OCI-LY3 (cell line): ENCODE measurements around the gene TMEM201.

Source experiments
- H2AFZ ChIP-seq: fragments of 200-600, 300-600 bp; shearing (Covaris generic); 2 replicates; pipeline ENCODE4 v1.6.0; 2014; ENCODE audit warnings: antibody characterized with exemption, low read depth, low read length
- H3K27ac ChIP-seq: fragments of 200-600, 300-600 bp; sonication (generic); 2 replicates; pipeline ENCODE4 v1.5.1; 2014; ENCODE audit warnings: mild to moderate bottlenecking, low read length, moderate library complexity, mixed read lengths
- H3K27me3 ChIP-seq: fragments of 200-600, 300-600 bp; sonication (generic); 2 replicates; pipeline ENCODE4 v1.6.1; 2014; ENCODE audit warnings: low read depth, low read length, mixed read lengths
- H3K36me3 ChIP-seq: fragments of 200-600, 300-600 bp; sonication (generic); replicated peaks from 2 replicates; pipeline ENCODE3; 2014; ENCODE audit warnings: low read depth, low read length, mixed read lengths
- H3K4me1 ChIP-seq: fragments of 300-600, 200-600 bp; sonication (generic); 2 replicates; pipeline ENCODE4 v1.6.1; 2014; ENCODE audit warnings: low read length, mixed read lengths
- H3K4me2 ChIP-seq: fragments of 200-600, 300-600 bp; sonication (generic); 2 replicates; pipeline ENCODE4 v1.6.1; 2014; ENCODE audit warnings: low read length, mixed read lengths
- H3K4me3 ChIP-seq: fragments of 300-600, 200-600 bp; sonication (generic); 2 replicates; pipeline ENCODE4 v1.5.1; 2014; ENCODE audit warnings: antibody characterized with exemption, mild to moderate bottlenecking, low read length, moderate library complexity
- H3K79me2 ChIP-seq: fragments of 300-600, 200-600 bp; shearing (Covaris generic); 2 replicates; pipeline ENCODE4 v1.6.1; 2014; ENCODE audit warnings: mild to moderate bottlenecking, low read length, mixed read lengths
- H3K9ac ChIP-seq: fragments of 300-600, 200-600 bp; shearing (Covaris generic); 2 replicates; pipeline ENCODE4 v1.6.0; 2014; ENCODE audit warnings: mild to moderate bottlenecking, low read length, moderate library complexity
- H3K9me3 ChIP-seq: fragments of 200-600, 300-600 bp; shearing (Covaris generic); 2 replicates; pipeline ENCODE4 v1.6.1; 2014; ENCODE audit warnings: low read length, mixed read lengths; ENCODE audit not compliant: insufficient read depth
- H4K20me1 ChIP-seq: fragments of 200-600, 300-600 bp; sonication (generic); 2 replicates; pipeline ENCODE4 v1.6.1; 2016; ENCODE audit warnings: low read length, mixed read lengths; ENCODE audit not compliant: insufficient read depth
- CTCF ChIP-seq: fragments of 200-600, 300-600 bp; sonication (generic); IDR thresholded peaks from 2 replicates; pipeline ENCODE4 v1.5.1; 2014; ENCODE audit warnings: antibody characterized with exemption, low read length, low read depth
- EZH2phosphoT487 ChIP-seq: fragments of 200-600 bp; shearing (Covaris generic); IDR thresholded peaks from 2 replicates; pipeline ENCODE4 v1.6.1; 2018; ENCODE audit warnings: antibody characterized with exemption, mixed run types, low read depth

TMEM201 gene

GRCh38 chr1:9577423-9577822, 11.3 kb upstream of the TMEM201 start:
- Histone ChIP-seq H3K27me3 (no peaks in the 10 kb centered on the region), H3K79me2 (no peaks in the 10 kb centered on the region), H4K20me1 (no peaks in the 10 kb centered on the region), H3K4me3 (no peak overlapping the region), H2AFZ (no peak overlapping the region), H3K27ac (no peak overlapping the region), H3K9me3 (no peaks in the 10 kb centered on the region), H3K4me1 (no peaks in the 10 kb centered on the region), H3K36me3 (peaks cover 11% of the 10 kb centered on the region), H3K9ac (no peak overlapping the region), H3K4me2 (no peak overlapping the region)
- TF ChIP-seq EZH2phosphoT487 (no peak), CTCF (no peak)

GRCh38 chr1:9580942-9581341, 7.8 kb upstream of the TMEM201 start:
- no peaks in the 10 kb centered on the region for H4K20me1 ChIP-seq
- H3K4me3 ChIP-seq, result no peak overlapping the region
- no peak overlapping the region for H3K4me2 ChIP-seq
- TF ChIP-seq EZH2phosphoT487, result no peak
- TF ChIP-seq CTCF, result no peak
- H3K27ac ChIP-seq, result no peak overlapping the region
- peaks cover 6% of the 10 kb centered on the region for H3K36me3 ChIP-seq
- H3K9ac ChIP-seq, result no peak overlapping the region
- no peaks in the 10 kb centered on the region for H3K9me3 ChIP-seq
- H3K27me3 ChIP-seq, result no peaks in the 10 kb centered on the region
- H3K4me1 ChIP-seq, result no peaks in the 10 kb centered on the region
- no peak overlapping the region for H2AFZ ChIP-seq
- H3K79me2 ChIP-seq, result no peaks in the 10 kb centered on the region

GRCh38 chr1:9586147-9586766, 2.5 kb upstream of the TMEM201 start:
- H3K27me3 ChIP-seq, result no peaks in the 10 kb centered on the region
- peaks cover 17% of the 10 kb centered on the region for H3K4me1 ChIP-seq
- no peak overlapping the region for H3K4me2 ChIP-seq
- H3K36me3 ChIP-seq, result no peaks in the 10 kb centered on the region
- TF ChIP-seq EZH2phosphoT487 (no peak), CTCF (no peak)
- peaks cover 23% of the 10 kb centered on the region for H3K79me2 ChIP-seq
- H2AFZ ChIP-seq, result no peak overlapping the region
- no peaks in the 10 kb centered on the region for H3K9me3 ChIP-seq
- no peak overlapping the region for H3K9ac ChIP-seq
- no peak overlapping the region for H3K4me3 ChIP-seq
- H3K27ac ChIP-seq, result no peak overlapping the region
- peaks cover 20% of the 10 kb centered on the region for H4K20me1 ChIP-seq

DNA sequence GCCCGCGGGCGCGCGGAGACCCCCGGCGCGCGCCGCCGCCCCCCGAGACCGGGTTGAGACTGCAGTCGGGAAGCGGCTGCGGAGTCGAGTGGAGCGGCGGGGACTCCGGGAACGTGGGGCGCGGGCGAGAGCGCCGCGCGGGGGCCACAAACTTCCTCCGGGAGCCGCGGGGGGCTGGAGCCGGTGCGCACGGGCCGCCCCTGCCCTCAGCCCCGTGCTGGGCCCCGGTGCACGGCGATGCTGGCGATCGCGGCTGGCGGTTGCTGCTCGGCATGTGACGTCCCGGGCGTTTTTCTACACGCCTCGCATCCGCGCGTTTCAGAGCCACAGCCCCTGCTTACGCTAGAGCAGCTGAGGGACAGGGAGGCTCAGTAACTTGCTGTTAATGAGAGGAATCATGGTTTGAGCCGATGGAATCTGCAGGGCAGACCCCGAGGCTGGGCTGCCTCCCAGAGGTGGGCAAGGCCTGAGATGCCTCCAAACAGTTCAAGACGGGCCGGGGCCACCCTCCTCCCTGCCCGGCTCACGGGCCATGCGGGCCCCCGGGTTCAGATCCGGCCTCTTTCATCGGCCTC, 520 bp downstream of the TMEM201 start:
- H3K9ac ChIP-seq, result peak overlapping the region; percentile 83
- H3K79me2 ChIP-seq, result peaks cover 53% of the 10 kb centered on the region
- H3K4me2 ChIP-seq, result peak overlapping the region; percentile 99
- H3K9me3 ChIP-seq, result no peaks in the 10 kb centered on the region
- no peak for TF ChIP-seq EZH2phosphoT487
- no peak for TF ChIP-seq CTCF
- H3K4me1 ChIP-seq, result peaks cover 23% of the 10 kb centered on the region
- H3K36me3 ChIP-seq, result no peaks in the 10 kb centered on the region
- H2AFZ ChIP-seq, result no peak overlapping the region
- peaks cover 44% of the 10 kb centered on the region for H4K20me1 ChIP-seq
- H3K27ac ChIP-seq, result no peak overlapping the region; the same call in 1 of the 2 replicates
- H3K27me3 ChIP-seq, result no peaks in the 10 kb centered on the region
- H3K4me3 ChIP-seq, result peak overlapping the region; percentile 99
